ENCODE measurements around the gene CDH4.

GRCh38 chr20:61861858-61862257 lies 609.8 kb downstream of the CDH4 start:
- TF ChIP-seq CTCF (IDR thresholded peaks at IDR 0.05) (no peak), POLR2A (IDR thresholded peaks at IDR 0.05) (no peak)
